ENCODE measurements around the gene KCNQ2. TPM values are rescaled to one million over a fixed set of nuclear protein-coding genes. Genes with fewer than 3 reads are reported as not detected.

The KCNQ2 gene
- total and polyA plus RNA-seq, 3 donors from 2014 or later: 36.2 to 60.9 (median 49.2) TPM

DNA sequence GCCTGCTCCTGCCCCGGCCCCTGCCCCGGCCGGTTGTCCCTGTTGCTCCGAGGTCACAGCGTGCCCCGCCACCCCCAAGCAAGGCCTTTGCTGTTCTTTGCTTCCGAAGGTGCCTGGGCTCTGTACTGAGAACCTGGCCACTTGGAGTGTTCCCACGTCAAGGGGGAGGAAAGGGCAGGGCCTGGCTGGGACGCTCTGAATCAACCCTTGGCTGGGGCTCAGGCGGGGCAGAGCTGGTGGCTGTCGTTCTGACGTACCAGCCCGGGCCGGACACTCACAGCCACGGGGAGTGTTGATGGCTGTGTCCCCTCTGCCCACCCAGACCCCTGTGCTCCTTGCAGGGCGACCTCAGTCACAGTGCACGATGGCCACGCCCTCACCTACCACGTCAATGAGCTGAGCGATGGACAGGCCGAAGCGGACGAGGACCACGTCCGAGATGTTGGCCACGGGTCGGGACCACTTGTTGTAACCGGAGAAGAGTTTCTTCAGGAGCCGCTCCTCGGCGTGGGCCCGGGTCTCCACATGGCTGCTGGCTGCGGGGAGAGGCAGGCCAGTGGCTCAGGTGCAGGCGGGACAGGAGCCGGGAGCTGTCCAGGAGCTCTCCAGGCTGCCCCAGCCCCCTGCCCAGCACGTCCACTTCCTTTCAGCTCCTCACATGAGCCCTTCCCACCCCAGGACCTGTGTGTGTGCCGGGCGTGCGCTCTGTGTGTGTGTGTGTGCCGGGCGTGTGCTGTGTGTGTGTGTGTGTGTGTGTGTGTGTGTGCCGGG, 113.1 kb downstream of the KCNQ2 start:
- no peak overlapping the region for H3K27ac ChIP-seq
- H3K4me1 ChIP-seq: no peaks in the 10 kb centered on the region
- intact Hi-C loops (cut with DNase I; ENCODE audit: low total_unique reads): no loop called here
- TF ChIP-seq POLR2A (IDR thresholded peaks at IDR 0.05): no peak
- TF ChIP-seq, protein P1, sequence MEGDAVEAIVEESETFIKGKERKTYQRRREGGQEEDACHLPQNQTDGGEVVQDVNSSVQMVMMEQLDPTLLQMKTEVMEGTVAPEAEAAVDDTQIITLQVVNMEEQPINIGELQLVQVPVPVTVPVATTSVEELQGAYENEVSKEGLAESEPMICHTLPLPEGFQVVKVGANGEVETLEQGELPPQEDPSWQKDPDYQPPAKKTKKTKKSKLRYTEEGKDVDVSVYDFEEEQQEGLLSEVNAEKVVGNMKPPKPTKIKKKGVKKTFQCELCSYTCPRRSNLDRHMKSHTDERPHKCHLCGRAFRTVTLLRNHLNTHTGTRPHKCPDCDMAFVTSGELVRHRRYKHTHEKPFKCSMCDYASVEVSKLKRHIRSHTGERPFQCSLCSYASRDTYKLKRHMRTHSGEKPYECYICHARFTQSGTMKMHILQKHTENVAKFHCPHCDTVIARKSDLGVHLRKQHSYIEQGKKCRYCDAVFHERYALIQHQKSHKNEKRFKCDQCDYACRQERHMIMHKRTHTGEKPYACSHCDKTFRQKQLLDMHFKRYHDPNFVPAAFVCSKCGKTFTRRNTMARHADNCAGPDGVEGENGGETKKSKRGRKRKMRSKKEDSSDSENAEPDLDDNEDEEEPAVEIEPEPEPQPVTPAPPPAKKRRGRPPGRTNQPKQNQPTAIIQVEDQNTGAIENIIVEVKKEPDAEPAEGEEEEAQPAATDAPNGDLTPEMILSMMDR (IDR thresholded peaks at IDR 0.05): no peak
- DNase-seq: no peak
- H3K27me3 ChIP-seq: no peaks in the 10 kb centered on the region
- H3K4me3 ChIP-seq: no peak overlapping the region
- 90 to 95% methylated on average over 4 to 42 of the region's 42 CpGs for WGBS, 2 donors
- H3K9me3 ChIP-seq: no peaks in the 10 kb centered on the region
- no peaks in the 10 kb centered on the region for H3K36me3 ChIP-seq (ENCODE audit: low read depth, missing control alignments)

DNA sequence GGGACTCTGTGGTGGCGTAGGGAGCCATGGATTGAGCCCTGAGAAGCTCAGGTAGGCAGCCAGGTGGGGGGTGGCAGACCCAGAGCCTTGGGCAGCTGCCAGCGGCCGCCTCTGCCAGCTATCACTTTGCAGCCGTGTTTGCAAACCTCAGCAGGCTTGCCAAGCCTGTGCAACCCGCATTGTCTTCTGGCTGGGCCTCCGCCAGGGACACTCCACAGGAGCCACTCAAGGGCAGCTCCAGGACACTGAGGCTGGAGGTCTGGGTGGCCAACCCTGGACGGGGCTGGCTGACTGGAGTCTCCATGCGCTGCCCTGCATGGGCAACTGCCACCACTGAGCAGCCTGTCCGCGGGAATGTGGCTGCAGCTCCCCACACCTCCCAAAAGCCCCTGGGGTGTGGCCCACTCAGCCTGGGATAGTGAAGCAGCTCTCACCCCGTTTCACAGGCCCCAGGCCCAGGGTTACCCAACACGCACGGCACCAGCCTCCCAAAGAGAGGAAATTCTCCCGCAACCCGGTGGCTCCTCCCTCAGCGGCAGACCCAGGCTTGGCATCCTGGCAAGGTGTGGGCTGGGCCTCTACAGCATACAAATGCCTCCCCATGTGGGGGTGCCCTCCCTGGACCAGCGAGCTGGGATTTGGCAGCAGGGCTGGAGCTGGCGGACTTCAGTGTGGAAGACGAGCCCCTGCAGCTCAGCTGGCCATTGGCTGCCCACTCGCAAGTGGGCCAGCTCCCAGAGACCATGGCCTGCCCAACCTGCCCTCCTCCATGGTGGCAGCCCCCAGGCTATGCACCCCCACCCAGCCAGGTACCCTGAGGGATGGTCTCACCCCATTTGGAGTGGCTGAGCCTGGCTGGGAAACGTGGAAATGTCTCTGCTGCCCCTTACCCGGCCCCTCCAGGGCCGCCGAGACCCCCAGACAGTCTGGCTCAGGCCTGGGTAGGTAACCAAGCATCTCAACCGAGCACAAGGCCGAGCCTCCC, 114.2 kb downstream of the KCNQ2 start:
- Histone ChIP-seq H3K4me1 (no peaks in the 10 kb centered on the region), H3K4me3 (no peak overlapping the region), H3K27me3 (no peaks in the 10 kb centered on the region), H3K9me3 (no peaks in the 10 kb centered on the region), H3K27ac (no peak overlapping the region), H3K36me3 (ENCODE audit: low read depth, missing control alignments) (no peaks in the 10 kb centered on the region)
- intact Hi-C loops (cut with DNase I; ENCODE audit: low total_unique reads): no loop called here
- 80 to 82% methylated on average over 10 to 25 of the region's 26 CpGs for WGBS, 2 donors
- no peak for TF ChIP-seq POLR2A (IDR thresholded peaks at IDR 0.05)
- TF ChIP-seq, protein P1 (IDR thresholded peaks at IDR 0.05): no peak
- DNase-seq: peak; percentile 61

DNA sequence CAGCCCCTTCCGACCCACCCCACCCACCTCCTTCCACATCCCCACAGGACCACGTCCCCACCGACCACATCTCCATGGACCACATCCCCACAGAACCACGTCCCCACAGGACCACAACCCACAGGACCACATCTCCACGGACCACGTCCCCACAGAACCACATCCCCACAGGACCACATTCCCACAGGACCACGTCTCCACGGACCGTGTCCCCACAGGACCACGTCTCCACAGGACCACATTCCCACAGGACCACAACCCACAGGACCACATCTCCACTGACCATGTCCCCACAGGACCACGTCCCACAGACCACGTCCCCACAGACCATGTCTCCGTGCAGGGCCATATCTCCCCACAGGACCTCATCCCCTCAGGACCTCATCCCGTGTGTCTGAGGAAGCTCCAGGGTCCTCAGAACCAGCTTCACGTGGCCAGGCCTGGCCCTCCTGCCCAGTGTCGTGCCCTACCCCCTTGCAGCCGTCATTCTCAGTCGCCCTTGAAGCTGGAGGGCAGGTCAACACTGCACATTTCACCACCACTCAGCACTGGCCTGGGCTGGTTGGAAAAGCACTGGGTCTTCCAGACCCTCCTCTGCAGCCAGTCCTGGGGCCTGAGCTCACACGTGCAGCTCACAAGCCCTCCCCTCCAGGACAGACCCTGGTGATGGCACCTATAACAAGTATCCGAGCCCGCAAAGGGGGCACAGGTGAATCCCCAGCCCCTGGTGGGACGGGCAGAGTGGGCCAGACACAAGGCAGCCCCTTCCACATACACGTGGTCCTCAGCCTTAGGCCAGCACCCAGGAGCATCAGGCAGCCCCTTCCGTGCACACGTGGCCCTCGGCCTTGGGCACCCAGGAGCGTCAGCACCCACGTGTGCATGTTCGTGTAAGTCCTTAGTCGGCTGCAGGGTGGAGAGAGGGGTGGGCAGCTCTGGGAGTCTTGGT, 115.2 kb downstream of the KCNQ2 start:
- intact Hi-C loops (cut with DNase I; ENCODE audit: low total_unique reads): no loop called here

DNA sequence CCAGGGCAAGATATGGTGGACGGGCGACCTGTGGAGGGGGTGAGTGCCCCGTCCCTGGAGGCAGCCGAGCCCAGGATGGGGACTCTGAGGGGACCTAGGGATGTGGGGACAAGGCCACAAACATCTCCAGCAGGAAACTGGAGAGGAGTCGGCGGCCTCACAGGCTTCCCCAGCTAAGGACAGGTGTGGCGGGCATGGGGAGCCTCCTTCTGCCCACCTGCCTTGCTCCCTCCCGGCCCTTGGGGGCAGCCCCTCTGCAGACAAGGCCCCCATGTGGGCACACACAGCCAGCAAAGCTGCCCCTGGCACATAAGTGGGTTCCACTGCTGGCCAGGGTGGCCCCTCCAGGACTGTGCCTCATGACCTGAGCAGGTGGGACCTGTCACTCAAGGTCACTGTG, 115.9 kb downstream of the KCNQ2 start:
- Histone ChIP-seq H3K27me3 (no peaks in the 10 kb centered on the region), H3K36me3 (ENCODE audit: low read depth, missing control alignments) (no peaks in the 10 kb centered on the region), H3K4me3 (no peak overlapping the region), H3K27ac (no peak overlapping the region), H3K9me3 (no peaks in the 10 kb centered on the region), H3K4me1 (peaks cover 4% of the 10 kb centered on the region)
- no peak for DNase-seq
- TF ChIP-seq, protein P1 (IDR thresholded peaks at IDR 0.05): no peak
- no peak for TF ChIP-seq POLR2A (IDR thresholded peaks at IDR 0.05)
- intact Hi-C loops (cut with DNase I; ENCODE audit: low total_unique reads): no loop called here
- 93 to 100% methylated on average over 3 to 8 of the region's 8 CpGs for WGBS, 2 donors

More for the DNA sequence above, 115.2 kb downstream of the KCNQ2 start:
- peaks cover 4% of the 10 kb centered on the region for H3K4me1 ChIP-seq
- no peak overlapping the region for H3K27ac ChIP-seq
- no peaks in the 10 kb centered on the region for H3K27me3 ChIP-seq
- no peak overlapping the region for H3K4me3 ChIP-seq
- WGBS, 2 donors: 76 to 80% methylated on average over 16 to 27 of the region's 30 CpGs
- no peaks in the 10 kb centered on the region for H3K36me3 ChIP-seq (ENCODE audit: low read depth, missing control alignments)
- TF ChIP-seq, protein P1 (IDR thresholded peaks at IDR 0.05): no peak
- no peak for TF ChIP-seq POLR2A (IDR thresholded peaks at IDR 0.05)
- H3K9me3 ChIP-seq: no peaks in the 10 kb centered on the region
- no peak for DNase-seq

Data from testis (tissue), 3 donors.